GM21390 (cell line): ENCODE results near the gene C4B.
"Not testable (repeated sequence)": the region's sequence is repeated elsewhere in the genome, so short reads cannot be mapped to it uniquely, and the experiment has no call there.

Experiments used
- ATAC-seq: cut with Tn5 transposase; IDR thresholded peaks from one replicate; pipeline ENCODE4 v1.9.1; 2021; ENCODE audit not compliant: unreplicated experiment

Gene C4B

DNA sequence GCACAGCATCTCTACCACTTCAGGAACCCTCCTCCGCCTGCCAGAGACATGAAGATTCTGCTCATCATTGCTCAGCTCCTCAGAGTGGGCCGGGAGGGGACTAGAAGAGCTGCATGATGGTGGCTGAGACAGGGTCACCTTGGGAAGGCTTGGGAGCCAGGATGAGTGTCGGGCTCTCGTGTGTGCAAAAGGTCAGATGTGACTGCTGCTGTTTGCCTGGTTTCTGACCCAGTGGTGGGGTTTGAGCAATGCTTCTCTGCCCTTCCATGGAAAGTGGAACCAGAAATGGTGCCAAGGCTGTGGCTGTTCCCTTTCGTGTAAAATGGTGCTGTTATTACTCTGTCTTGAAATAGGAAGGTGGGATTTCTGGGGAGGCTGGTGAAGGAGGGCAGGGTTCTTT, 33.6 kb upstream of the C4B start:
- not testable (repeated sequence) for ATAC-seq

GRCh38 chr6:31981744-31982143, 32.9 kb upstream of the C4B start, which contains the start of gene C4A:
TSS of gene C4A (plus strand) at chr6:31982057. CDS start at chr6:31982108, 51 bp downstream.
- not testable (repeated sequence) for ATAC-seq

- not testable (repeated sequence) for ATAC-seq
Observed at GRCh38 chr6:31989363-31989762, 25.2 kb upstream of the C4B start.

GRCh38 chr6:31994421-31994820, 20.2 kb upstream of the C4B start:
- not testable (repeated sequence) for ATAC-seq

DNA sequence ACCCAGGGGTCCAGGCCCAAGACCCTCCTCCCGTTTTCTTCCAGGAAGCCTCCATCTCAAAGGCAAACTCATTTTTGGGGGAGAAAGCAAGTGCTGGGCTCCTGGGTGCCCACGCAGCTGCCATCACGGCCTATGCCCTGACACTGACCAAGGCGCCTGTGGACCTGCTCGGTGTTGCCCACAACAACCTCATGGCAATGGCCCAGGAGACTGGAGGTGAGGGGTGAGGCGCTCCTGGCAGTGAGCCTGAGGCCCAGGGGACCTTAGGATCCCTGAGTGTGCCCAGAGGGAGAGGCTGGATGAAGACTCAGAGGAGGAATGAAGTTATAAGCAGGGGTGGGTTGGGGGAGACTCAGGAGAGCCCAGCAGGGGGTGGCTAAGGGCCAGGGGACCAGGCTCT, 18.2 kb upstream of the C4B start:
- ATAC-seq = not testable (repeated sequence)

DNA sequence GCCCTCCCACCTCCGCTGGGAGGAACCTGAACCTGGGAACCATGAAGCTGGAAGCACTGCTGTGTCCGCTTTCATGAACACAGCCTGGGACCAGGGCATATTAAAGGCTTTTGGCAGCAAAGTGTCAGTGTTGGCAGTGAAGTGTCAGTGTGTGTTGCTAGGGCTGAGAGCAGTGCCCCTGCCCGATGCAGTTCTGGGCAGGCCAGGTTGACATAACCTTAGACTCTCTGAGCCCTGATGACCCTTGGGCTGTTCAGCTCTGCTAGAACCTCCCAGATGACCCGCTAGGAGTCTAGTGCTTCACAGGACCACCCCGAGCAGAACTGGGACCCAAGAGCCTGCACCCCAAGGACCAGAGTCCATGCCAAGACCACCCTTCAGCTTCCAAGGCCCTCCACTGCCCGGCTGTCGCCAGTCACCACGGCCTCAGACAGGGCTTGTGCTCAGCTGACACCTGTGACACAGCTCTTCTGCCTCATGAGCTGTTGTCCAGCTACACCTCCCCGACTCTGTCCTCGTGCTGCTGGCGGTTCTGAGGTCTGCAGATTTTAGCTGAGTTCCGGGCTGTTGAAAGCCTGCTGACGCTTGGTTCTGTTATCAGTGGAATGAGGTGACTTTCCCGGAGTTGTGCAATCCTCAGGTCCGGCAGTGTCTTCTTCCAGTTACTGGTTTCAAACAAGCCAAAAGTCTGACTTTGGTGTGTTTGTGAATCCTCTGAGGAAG, 11.9 kb upstream of the C4B start:
- ATAC-seq = not testable (repeated sequence)

GRCh38 chr6:32003301-32003700, 11.3 kb upstream of the C4B start:
- ATAC-seq = not testable (repeated sequence)

GRCh38 chr6:32004393-32004792, 10.2 kb upstream of the C4B start:
- ATAC-seq = not testable (repeated sequence)

GRCh38 chr6:32004864-32005537, 9.6 kb upstream of the C4B start:
- ATAC-seq = not testable (repeated sequence)

- not testable (repeated sequence) for ATAC-seq
Observed at GRCh38 chr6:32005538-32005880, 9.1 kb upstream of the C4B start.

- ATAC-seq = not testable (repeated sequence)
Observed at GRCh38 chr6:32005991-32006529, 8.5 kb upstream of the C4B start.

DNA sequence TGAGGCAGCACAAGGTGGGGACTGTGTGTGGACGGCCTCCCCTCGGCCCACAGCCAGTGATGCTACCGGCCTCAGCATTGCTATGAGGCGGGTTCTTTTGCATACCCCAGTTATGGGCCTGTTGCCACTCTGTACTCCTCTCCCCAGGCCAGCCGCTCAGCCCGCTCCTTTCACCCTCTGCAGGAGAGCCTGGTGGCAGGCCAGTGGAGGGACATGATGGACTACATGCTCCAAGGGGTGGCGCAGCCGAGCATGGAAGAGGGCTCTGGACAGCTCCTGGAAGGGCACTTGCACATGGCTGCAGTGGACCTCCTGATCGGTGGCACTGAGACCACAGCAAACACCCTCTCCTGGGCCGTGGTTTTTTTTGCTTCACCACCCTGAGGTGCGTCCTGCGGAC, 7.5 kb upstream of the C4B start:
- not testable (repeated sequence) for ATAC-seq

GRCh38 chr6:32008037-32008436, 6.6 kb upstream of the C4B start:
- ATAC-seq = not testable (repeated sequence)

GRCh38 chr6:32008616-32009015, 6.0 kb upstream of the C4B start:
- not testable (repeated sequence) for ATAC-seq

DNA sequence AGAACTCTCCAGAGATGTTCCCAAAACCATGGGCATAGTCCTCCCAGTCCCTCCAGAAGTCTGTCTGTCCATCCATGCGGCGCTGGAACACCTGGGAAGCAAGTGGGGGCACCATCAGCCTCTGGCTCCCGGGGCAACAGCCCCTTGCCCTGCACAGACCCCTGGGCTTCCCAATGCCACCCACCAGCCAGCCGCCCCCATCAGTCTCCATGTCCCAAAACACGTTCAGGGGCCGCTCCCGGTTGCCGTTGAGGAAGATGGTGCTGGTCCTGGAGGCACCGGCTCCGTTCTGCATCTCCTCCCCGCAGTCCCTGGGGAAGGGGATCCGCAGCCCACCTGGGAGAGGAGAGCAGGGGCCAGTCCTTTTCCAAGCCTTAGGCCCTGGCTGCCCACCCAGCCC, 5.1 kb upstream of the C4B start:
- not testable (repeated sequence) for ATAC-seq

GRCh38 chr6:32010856-32011530, 3.6 kb upstream of the C4B start:
- ATAC-seq = not testable (repeated sequence)

- not testable (repeated sequence) for ATAC-seq
Observed at GRCh38 chr6:32012941-32013617, 1.5 kb upstream of the C4B start.

- not testable (repeated sequence) for ATAC-seq
Observed at GRCh38 chr6:32013738-32014137, 857 bp upstream of the C4B start.

- ATAC-seq = not testable (repeated sequence)
Observed at GRCh38 chr6:32022100-32022499, 7.5 kb downstream of the C4B start.

DNA sequence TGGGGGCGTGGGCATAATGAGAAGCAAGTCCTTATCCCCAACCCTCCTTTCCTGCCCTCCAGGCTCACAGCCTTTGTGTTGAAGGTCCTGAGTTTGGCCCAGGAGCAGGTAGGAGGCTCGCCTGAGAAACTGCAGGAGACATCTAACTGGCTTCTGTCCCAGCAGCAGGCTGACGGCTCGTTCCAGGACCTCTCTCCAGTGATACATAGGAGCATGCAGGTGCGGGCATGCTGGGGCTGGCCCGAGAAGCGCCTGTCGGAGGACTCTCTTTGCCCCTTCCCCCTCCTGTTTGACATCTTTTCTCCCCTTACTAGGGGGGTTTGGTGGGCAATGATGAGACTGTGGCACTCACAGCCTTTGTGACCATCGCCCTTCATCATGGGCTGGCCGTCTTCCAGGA, 14.0 kb downstream of the C4B start:
- not testable (repeated sequence) for ATAC-seq

DNA sequence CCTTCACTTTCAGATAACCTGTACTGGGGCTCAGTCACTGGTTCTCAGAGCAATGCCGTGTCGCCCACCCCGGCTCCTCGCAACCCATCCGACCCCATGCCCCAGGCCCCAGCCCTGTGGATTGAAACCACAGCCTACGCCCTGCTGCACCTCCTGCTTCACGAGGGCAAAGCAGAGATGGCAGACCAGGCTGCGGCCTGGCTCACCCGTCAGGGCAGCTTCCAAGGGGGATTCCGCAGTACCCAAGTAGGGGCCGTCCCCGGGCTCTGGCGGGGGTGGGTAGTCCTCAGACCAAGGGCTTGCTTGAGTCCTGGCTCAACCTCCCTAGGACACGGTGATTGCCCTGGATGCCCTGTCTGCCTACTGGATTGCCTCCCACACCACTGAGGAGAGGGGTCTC, 15.0 kb downstream of the C4B start:
- ATAC-seq = not testable (repeated sequence)
